Endothelial cell of umbilical vein (primary cell): ENCODE results near the gene PELI2.

ENCODE experiments used
- EZH2 ChIP-seq: IDR thresholded peaks from 2 replicates; pipeline ENCODE4 v1.6.1; 2012; ENCODE audit warnings: borderline replicate concordance, low read depth, mild to moderate bottlenecking, moderate library complexity, low read length, inconsistent platforms; ENCODE audit not compliant: severe bottlenecking
- TF ChIP-seq, protein P1 (sequence below), 2 donors: IDR thresholded peaks; 1 replicate in 1 of 2; 2 replicates in 1 of 2; pipeline ENCODE4 v1.5.1; 2011; ENCODE audit warnings: low read length in 2 of 2, mild to moderate bottlenecking in 2 of 2, moderate library complexity in 2 of 2, control low read depth in 1 of 2, inconsistent platforms in 1 of 2, low read depth in 1 of 2; ENCODE audit not compliant: insufficient read depth in 1 of 2; ENCODE audit errors: extremely low read depth in 1 of 2

DNA sequence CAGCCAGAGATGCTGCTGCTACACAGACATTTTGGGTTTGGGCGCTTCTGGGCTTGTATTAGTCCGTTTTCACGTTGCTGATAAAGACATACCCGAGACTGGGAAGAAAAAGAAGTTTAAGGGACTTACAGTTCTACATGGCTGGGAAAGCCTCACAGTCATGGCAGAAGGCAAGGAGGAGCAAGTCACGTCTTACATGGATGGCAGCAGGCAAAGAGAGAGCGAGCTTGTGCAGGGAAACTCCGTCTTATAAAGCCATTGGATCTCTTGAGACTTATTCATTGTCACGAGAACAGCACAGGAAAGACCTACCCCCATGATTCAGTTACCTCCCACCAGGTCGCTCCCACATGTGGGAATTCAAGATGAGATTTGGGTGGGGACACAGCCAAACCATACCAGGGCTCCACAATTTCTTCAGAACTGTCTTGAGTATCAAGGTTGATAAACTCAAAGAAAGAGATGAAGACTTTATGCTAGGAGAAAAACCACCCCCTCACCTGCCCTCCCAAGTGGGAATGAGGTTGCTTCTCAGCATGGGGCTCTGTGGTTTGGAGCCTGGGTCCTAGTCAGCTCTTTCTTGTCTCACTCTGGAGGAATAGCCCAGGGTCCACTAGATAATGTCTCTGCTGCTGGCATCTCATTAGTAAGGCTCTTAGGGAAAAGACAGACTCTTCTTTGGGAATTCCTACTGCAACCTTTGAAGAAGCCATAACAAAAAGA lies 200.3 kb downstream of the PELI2 start:
- no peak for TF ChIP-seq EZH2
- TF ChIP-seq, protein P1, sequence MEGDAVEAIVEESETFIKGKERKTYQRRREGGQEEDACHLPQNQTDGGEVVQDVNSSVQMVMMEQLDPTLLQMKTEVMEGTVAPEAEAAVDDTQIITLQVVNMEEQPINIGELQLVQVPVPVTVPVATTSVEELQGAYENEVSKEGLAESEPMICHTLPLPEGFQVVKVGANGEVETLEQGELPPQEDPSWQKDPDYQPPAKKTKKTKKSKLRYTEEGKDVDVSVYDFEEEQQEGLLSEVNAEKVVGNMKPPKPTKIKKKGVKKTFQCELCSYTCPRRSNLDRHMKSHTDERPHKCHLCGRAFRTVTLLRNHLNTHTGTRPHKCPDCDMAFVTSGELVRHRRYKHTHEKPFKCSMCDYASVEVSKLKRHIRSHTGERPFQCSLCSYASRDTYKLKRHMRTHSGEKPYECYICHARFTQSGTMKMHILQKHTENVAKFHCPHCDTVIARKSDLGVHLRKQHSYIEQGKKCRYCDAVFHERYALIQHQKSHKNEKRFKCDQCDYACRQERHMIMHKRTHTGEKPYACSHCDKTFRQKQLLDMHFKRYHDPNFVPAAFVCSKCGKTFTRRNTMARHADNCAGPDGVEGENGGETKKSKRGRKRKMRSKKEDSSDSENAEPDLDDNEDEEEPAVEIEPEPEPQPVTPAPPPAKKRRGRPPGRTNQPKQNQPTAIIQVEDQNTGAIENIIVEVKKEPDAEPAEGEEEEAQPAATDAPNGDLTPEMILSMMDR (IDR thresholded peaks at IDR 0.05; ENCODE audit: extremely low read depth in 1 of 2, insufficient read depth in 1 of 2, low read depth in 1 of 2, low read length in 2 of 2): no peak
